Trophoblast cell (in vitro differentiated cells and primary cell): Measurements from ENCODE around the gene PAK5.

Source experiments
- DNase-seq, 2 donors: peaks; one replicate each; pipeline ENCODE4 v3.0.0-alpha.2; 2016
- H2AFZ ChIP-seq: 2 replicates; pipeline ENCODE4 v1.6.1; 2013; ENCODE audit warnings: low read length, moderate library complexity, mild to moderate bottlenecking; ENCODE audit not compliant: insufficient read depth, poor library complexity
- H2AK5ac ChIP-seq: 2 replicates; pipeline ENCODE4 v1.6.1; 2013; ENCODE audit warnings: mild to moderate bottlenecking, low read length
- H2BK120ac ChIP-seq: 2 replicates; pipeline ENCODE4 v1.6.1; 2013; ENCODE audit warnings: low read length, mild to moderate bottlenecking, moderate library complexity; ENCODE audit not compliant: insufficient read depth, poor library complexity
- H2BK12ac ChIP-seq: 2 replicates; pipeline ENCODE4 v1.6.1; 2013; ENCODE audit warnings: mild to moderate bottlenecking, low read length, moderate library complexity
- H2BK5ac ChIP-seq: 2 replicates; pipeline ENCODE4 v1.6.1; 2013; ENCODE audit warnings: low read length, low read depth, moderate library complexity, mild to moderate bottlenecking; ENCODE audit not compliant: poor library complexity
- H3K14ac ChIP-seq: 2 replicates; pipeline ENCODE4 v1.6.1; 2013; ENCODE audit warnings: mild to moderate bottlenecking, low read length
- H3K18ac ChIP-seq: 2 replicates; pipeline ENCODE4 v1.6.1; 2013; ENCODE audit warnings: mild to moderate bottlenecking, low read length
- H3K23ac ChIP-seq: 2 replicates; pipeline ENCODE4 v1.6.1; 2013; ENCODE audit warnings: low read length
- H3K27ac ChIP-seq: 2 replicates; pipeline ENCODE4 v1.5.1; 2013; ENCODE audit warnings: low read depth, mild to moderate bottlenecking, inconsistent platforms, low read length, moderate library complexity
- H3K27me3 ChIP-seq: 2 replicates; pipeline ENCODE4 v1.6.1; 2013; ENCODE audit warnings: inconsistent platforms, mild to moderate bottlenecking, low read length, moderate library complexity; ENCODE audit not compliant: insufficient read depth
- H3K36me3 ChIP-seq, 2 experiments: 1 replicate in 1 of 2; 2 replicates in 1 of 2; pipeline ENCODE4 v1.6.1; 2013; ENCODE audit warnings: low read length in 2 of 2, mild to moderate bottlenecking in 2 of 2, moderate library complexity in 1 of 2; ENCODE audit not compliant: insufficient read depth in 2 of 2, control insufficient read depth in 1 of 2
- H3K4ac ChIP-seq: 2 replicates; pipeline ENCODE4 v1.6.1; 2013; ENCODE audit warnings: low read depth, mild to moderate bottlenecking, low read length, moderate library complexity
- H3K4me1 ChIP-seq, 2 experiments: 1 replicate in 1 of 2; 2 replicates in 1 of 2; pipeline ENCODE4 v1.6.1; 2013; ENCODE audit warnings: low read length in 2 of 2, mild to moderate bottlenecking in 2 of 2, moderate library complexity in 1 of 2; ENCODE audit not compliant: insufficient read depth in 2 of 2, control insufficient read depth in 1 of 2
- H3K4me2 ChIP-seq: 2 replicates; pipeline ENCODE4 v1.6.1; 2013; ENCODE audit warnings: inconsistent platforms, mild to moderate bottlenecking, low read length, moderate library complexity
- H3K4me3 ChIP-seq: 2 replicates; pipeline ENCODE4 v1.5.1; 2013; ENCODE audit warnings: mild to moderate bottlenecking, low read depth, low read length, inconsistent platforms
- H3K79me1 ChIP-seq: one replicate; pipeline ENCODE4 v1.6.1; 2013; ENCODE audit warnings: low read length
- H3K79me2 ChIP-seq: 2 replicates; pipeline ENCODE4 v1.6.1; 2013; ENCODE audit warnings: low read length, mild to moderate bottlenecking; ENCODE audit not compliant: control insufficient read depth, insufficient read depth, poor library complexity
- H3K9ac ChIP-seq: 2 replicates; pipeline ENCODE4 v1.6.1; 2013; ENCODE audit warnings: mild to moderate bottlenecking, low read length
- H3K9me3 ChIP-seq: 2 replicates; pipeline ENCODE4 v1.6.1; 2013; ENCODE audit warnings: low read depth, mild to moderate bottlenecking, control low read depth, inconsistent platforms, low read length; ENCODE audit not compliant: insufficient read depth
- H4K12ac ChIP-seq: 2 replicates; pipeline ENCODE4 v1.6.1; 2013; ENCODE audit warnings: low read depth, mild to moderate bottlenecking, low read length, moderate library complexity
- H4K8ac ChIP-seq: 2 replicates; pipeline ENCODE4 v1.6.1; 2013; ENCODE audit warnings: low read depth, mild to moderate bottlenecking, low read length, moderate library complexity
- H4K91ac ChIP-seq: one replicate; pipeline ENCODE4 v1.6.1; 2013; ENCODE audit warnings: low read depth, mild to moderate bottlenecking, low read length, moderate library complexity
- WGBS: extraction: QIAGEN DNeasy Blood & Tissue Kit; methylation state at CpG from one replicate; pipeline ENCODE4 v1.1.7; 2013; ENCODE audit warnings: missing lambda C conversion rate; ENCODE audit not compliant: insufficient read length, insufficient coverage; ENCODE audit errors: extremely low coverage; 5-methylcytosine and 5-hydroxymethylcytosine counted together

Gene PAK5

DNA sequence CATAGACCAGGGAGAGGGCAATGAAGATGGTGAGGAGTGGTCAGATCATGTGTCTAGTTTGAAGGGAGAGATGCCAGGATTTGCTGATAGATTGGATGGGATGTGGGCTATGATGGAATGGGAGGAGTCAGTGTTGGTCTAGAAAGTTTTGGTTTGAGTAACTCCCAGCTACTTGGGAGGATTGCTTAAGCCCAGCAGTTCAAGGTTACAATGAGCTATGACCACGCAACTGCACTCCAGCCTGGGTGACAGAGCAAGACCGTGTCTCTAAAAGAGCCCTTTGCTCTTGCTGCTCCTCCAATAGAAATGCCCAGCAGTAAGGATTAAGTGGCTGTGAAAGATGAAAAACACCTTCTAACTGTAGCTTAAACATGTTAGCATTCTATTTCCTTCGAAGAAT is 342.7 kb downstream of the PAK5 start:
- Histone ChIP-seq H4K91ac (no peak overlapping the region), H3K36me3 (no peaks in the 10 kb centered on the region), H3K9ac (no peak overlapping the region), H3K18ac (no peak overlapping the region), H2AFZ (no peak overlapping the region), H3K4ac (no peak overlapping the region), H4K8ac (no peak overlapping the region), H3K9me3 (no peaks in the 10 kb centered on the region), H3K23ac (no peak overlapping the region), H4K12ac (no peak overlapping the region), H3K14ac (no peak overlapping the region), H3K27ac (no peak overlapping the region), H3K4me3 (no peak overlapping the region), H3K4me2 (no peak overlapping the region), H3K4me1 (no peaks in the 10 kb centered on the region), H3K79me1 (no peaks in the 10 kb centered on the region), H2AK5ac (no peak overlapping the region), H2BK12ac (no peak overlapping the region), H2BK120ac (no peak overlapping the region), H3K79me2 (no peaks in the 10 kb centered on the region), H3K27me3 (no peaks in the 10 kb centered on the region), H2BK5ac (no peak overlapping the region)
- no CpG with 5 or more reads among the region's 3 CpGs for WGBS
- no peak for DNase-seq

DNA sequence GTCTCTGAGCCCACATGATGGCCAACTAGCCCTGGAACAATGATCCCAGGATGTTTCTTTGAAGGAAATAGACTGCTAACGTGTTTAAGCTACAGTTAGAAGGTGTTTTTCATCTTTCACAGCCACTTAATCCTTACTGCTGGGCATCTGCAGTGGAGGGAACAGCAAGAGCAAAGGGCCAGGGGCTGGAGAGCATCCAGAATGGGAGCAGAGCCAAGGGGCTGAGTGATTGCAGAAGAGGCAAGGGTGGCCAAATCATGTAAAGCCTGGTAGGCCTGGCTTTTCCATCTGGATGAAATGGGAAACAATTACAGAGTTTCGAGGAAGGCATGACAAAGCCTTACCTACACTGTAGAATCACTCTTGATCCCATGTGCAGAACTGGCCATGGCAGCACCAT is 343.2 kb downstream of the PAK5 start:
- Histone ChIP-seq H2AK5ac (no peak overlapping the region), H3K36me3 (no peaks in the 10 kb centered on the region), H3K23ac (no peak overlapping the region), H2BK5ac (no peak overlapping the region), H3K14ac (no peak overlapping the region), H3K79me1 (no peaks in the 10 kb centered on the region), H3K27me3 (no peaks in the 10 kb centered on the region), H3K4me1 (no peaks in the 10 kb centered on the region), H4K8ac (no peak overlapping the region), H3K27ac (no peak overlapping the region), H4K91ac (no peak overlapping the region), H2BK120ac (no peak overlapping the region), H3K4me3 (no peak overlapping the region), H3K79me2 (no peaks in the 10 kb centered on the region), H2AFZ (no peak overlapping the region), H3K9me3 (no peaks in the 10 kb centered on the region), H3K18ac (no peak overlapping the region), H3K4ac (no peak overlapping the region), H3K9ac (no peak overlapping the region), H2BK12ac (no peak overlapping the region), H3K4me2 (no peak overlapping the region), H4K12ac (no peak overlapping the region)
- DNase-seq: no peak
- no CpG with 5 or more reads among the region's 2 CpGs for WGBS

DNA sequence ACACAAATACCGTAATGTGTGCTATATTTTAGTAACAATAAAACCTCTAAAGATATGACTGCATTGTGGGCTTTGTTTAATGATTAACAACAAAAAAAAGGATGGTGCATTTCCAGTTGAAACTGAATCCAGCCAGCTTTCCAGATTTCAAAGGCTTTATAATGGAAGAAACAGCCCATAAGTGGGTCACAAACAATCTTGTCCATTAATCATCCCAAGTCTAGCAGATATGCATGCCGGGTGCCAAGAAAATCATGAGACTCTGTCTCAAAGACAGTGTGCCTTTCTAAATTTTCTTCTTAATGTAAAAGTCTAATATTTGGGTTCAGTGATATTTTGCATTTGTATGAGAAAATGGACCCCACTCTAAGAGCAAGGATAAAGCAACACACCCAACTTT is 345.1 kb downstream of the PAK5 start:
- H3K18ac ChIP-seq: no peak overlapping the region
- DNase-seq: no peak
- H2AFZ ChIP-seq: no peak overlapping the region
- H3K27me3 ChIP-seq: no peaks in the 10 kb centered on the region
- H3K14ac ChIP-seq: no peak overlapping the region
- no peak overlapping the region for H4K8ac ChIP-seq
- no peak overlapping the region for H2AK5ac ChIP-seq
- H3K4me1 ChIP-seq: no peaks in the 10 kb centered on the region
- no peak overlapping the region for H4K12ac ChIP-seq
- no peak overlapping the region for H4K91ac ChIP-seq
- no CpG with 5 or more reads among the region's 2 CpGs for WGBS
- H2BK5ac ChIP-seq: no peak overlapping the region
- H3K79me1 ChIP-seq: no peaks in the 10 kb centered on the region
- H2BK120ac ChIP-seq: no peak overlapping the region
- no peak overlapping the region for H3K4me3 ChIP-seq
- H3K4me2 ChIP-seq: no peak overlapping the region
- no peak overlapping the region for H3K23ac ChIP-seq
- H3K4ac ChIP-seq: no peak overlapping the region
- H3K27ac ChIP-seq: no peak overlapping the region
- H3K9me3 ChIP-seq: no peaks in the 10 kb centered on the region
- H3K36me3 ChIP-seq: no peaks in the 10 kb centered on the region
- no peak overlapping the region for H2BK12ac ChIP-seq
- no peaks in the 10 kb centered on the region for H3K79me2 ChIP-seq
- no peak overlapping the region for H3K9ac ChIP-seq

DNA sequence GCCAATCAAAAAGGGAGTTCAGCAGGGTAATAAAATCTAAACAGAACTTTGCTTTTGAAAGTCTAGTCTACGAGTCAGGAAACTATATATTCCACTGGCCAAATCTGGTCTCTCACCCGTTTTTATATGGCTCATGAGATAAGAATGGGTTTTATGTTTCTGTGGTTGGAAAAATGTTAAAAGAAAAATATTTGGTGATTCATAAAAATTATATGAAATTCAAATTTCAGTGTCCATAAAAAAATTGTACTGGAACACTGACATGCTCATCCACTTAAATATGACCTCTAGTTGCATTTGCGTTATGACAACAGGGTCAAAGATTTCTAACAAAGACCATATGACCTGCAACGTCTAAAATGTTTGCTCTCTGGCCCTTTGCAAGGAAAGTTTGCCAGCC is 346.8 kb downstream of the PAK5 start:
- Histone ChIP-seq H2BK120ac (no peak overlapping the region), H3K27ac (no peak overlapping the region), H3K14ac (no peak overlapping the region), H3K4me3 (no peak overlapping the region), H2AK5ac (no peak overlapping the region), H3K79me2 (no peaks in the 10 kb centered on the region), H3K36me3 (no peaks in the 10 kb centered on the region), H3K4ac (no peak overlapping the region), H3K79me1 (no peaks in the 10 kb centered on the region), H3K9me3 (no peaks in the 10 kb centered on the region), H3K23ac (no peak overlapping the region), H2BK5ac (no peak overlapping the region), H2BK12ac (no peak overlapping the region), H2AFZ (no peak overlapping the region), H4K8ac (no peak overlapping the region), H4K12ac (no peak overlapping the region), H3K4me2 (no peak overlapping the region), H3K9ac (peak overlapping the region; percentile 45), H3K4me1 (no peaks in the 10 kb centered on the region), H3K27me3 (no peaks in the 10 kb centered on the region), H3K18ac (no peak overlapping the region), H4K91ac (no peak overlapping the region)
- WGBS: no CpG with 5 or more reads among the region's 4 CpGs
- DNase-seq: no peak
